Muscle of leg (tissue), 11 donors: ENCODE results near the gene CDKN2B-AS1. TPM values are rescaled to one million over a fixed set of nuclear protein-coding genes. Genes with fewer than 3 reads are reported as not detected.

Experiments
- DNase-seq: peaks from one replicate; pipeline ENCODE4 v3.0.0; 2013
- H3K27ac ChIP-seq: one replicate; pipeline ENCODE4 v1.5.1; 2013; ENCODE audit warnings: mild to moderate bottlenecking, low read length, control low read depth
- H3K27me3 ChIP-seq: one replicate; pipeline ENCODE4 v1.6.1; 2013; ENCODE audit warnings: low read length; ENCODE audit not compliant: control insufficient read depth, insufficient read depth
- H3K36me3 ChIP-seq: one replicate; pipeline ENCODE4 v1.6.1; 2013; ENCODE audit warnings: low read length; ENCODE audit not compliant: control insufficient read depth, insufficient read depth
- H3K4me1 ChIP-seq: one replicate; pipeline ENCODE4 v1.6.1; 2013; ENCODE audit warnings: low read length; ENCODE audit not compliant: control insufficient read depth, insufficient read depth
- H3K4me3 ChIP-seq: one replicate; pipeline ENCODE4 v1.5.1; 2013; ENCODE audit warnings: low read length, control low read depth
- H3K9me3 ChIP-seq: replicated peaks from 2 replicates; pipeline ENCODE4 v1.6.1; 2013; ENCODE audit warnings: low read depth, low read length; ENCODE audit not compliant: control insufficient read depth
- WGBS: methylation state at CpG from one replicate; pipeline ENCODE4 v1.1.5; 2013; ENCODE audit warnings: missing lambda C conversion rate; ENCODE audit not compliant: insufficient coverage; 5-methylcytosine and 5-hydroxymethylcytosine counted together
- polyA plus RNA-seq, 8 donors: library from polyadenylated mRNA; unstranded; fragments of 120-200 nt; gene quantifications; one replicate each; pipeline versions ENCODE4 v1.2.1 to v1.2.3, GENCODE V29; 2013; ENCODE audit warnings: inconsistent platforms in 1 of 8, low replicate concordance in 1 of 8; ENCODE audit not compliant: insufficient read length in 8 of 8, insufficient read depth in 1 of 8
- total RNA-seq: library from RNA; stranded (reverse); fragments of 120-200 nt; gene quantifications from one replicate; pipeline ENCODE4 v1.2.4, GENCODE V29; 2013

The CDKN2B-AS1 gene
- total and polyA plus RNA-seq, 9 donors: 0.11 to 0.29 (median 0.15) TPM; not detected in 3

DNA sequence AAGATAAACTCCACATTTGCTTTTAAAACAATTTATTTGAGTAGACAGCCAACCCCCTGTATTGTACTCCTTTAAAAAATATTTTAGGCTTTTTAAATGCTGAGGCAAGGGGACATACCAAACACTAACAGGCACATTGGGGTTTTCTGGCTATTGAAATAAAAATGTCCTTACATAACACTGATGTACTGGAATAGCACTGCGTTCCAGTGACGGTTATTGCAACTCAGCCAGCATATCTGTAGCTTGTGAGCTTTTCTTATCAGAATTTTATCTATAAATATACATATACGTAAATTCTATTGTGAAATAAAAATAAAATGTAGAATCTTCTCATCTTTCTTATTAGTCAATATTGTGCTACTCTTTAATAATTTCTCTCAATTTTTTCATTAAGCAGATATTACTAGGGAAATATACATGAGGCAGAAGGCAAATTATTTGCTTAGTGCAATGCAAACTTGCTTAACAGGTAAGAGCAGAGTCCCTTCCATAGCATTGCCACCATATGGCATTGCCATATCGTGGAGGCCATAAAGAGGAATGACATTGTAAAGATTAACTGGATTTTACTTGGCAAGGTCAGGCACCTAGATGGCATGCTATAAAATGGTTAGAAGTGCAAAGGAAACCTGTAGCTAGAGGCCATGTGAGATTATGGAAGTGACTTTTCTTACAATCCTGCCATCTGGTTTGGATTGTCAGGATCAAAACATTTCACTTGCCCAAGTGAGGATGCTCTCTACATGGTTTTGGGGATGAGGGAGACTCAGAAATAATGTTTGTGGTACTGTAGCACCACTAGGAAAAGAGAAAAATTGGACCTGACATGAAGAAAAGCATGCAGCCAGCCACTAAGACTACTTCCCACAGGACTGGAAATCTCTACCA, 109.3 kb downstream of the CDKN2B-AS1 start:
- Histone ChIP-seq H3K27ac (no peak overlapping the region), H3K9me3 (no peaks in the 10 kb centered on the region), H3K27me3 (no peaks in the 10 kb centered on the region), H3K4me1 (no peaks in the 10 kb centered on the region), H3K4me3 (no peak overlapping the region), H3K36me3 (no peaks in the 10 kb centered on the region)
- no peak for DNase-seq
- no CpG with 5 or more reads among the region's 4 CpGs for WGBS

DNA sequence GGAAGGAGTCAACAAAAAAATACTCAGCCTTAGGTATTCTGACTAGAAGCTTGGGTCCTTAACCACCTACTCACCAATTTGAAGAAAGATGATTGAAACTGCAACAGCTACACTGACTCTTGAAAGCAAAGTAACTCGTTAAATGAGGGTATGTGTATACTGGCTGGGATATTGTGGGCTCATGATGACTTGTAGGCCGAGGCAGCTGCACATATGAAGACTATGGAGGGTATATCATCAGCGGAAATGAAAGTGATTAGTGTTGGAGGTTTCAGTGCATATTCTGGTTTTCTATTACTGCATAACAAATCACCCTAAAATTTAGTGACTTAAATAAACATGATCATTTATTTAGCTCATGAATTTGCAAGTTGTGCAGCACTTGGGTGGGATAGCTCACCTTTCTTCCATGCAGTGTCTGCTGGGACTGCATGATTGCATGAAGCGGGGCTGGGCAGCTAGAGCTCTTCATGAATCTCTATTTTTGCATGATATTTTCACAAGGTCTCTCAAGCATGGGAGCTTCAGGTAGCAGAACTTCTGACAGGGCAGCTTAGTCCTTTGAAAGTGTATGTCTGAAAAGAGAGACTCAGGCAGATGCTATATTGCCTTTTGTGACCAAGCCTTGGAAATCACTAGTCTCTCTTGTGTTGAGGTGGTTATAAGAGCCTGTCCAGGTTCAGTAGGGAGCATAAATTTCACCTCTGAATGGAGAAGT, 110.6 kb downstream of the CDKN2B-AS1 start:
- 40% methylated on average over 1 of the region's 4 CpGs for WGBS
- no peak overlapping the region for H3K27ac ChIP-seq
- H3K9me3 ChIP-seq: no peaks in the 10 kb centered on the region
- no peaks in the 10 kb centered on the region for H3K27me3 ChIP-seq
- no peaks in the 10 kb centered on the region for H3K36me3 ChIP-seq
- H3K4me3 ChIP-seq: no peak overlapping the region
- H3K4me1 ChIP-seq: no peaks in the 10 kb centered on the region
- no peak for DNase-seq

- Histone ChIP-seq H3K27me3 (no peaks in the 10 kb centered on the region), H3K27ac (no peak overlapping the region), H3K36me3 (no peaks in the 10 kb centered on the region), H3K9me3 (no peaks in the 10 kb centered on the region), H3K4me3 (no peak overlapping the region), H3K4me1 (no peaks in the 10 kb centered on the region)
- no peak for DNase-seq
- 56% methylated on average over 2 of the region's 6 CpGs for WGBS
Measured at GRCh38 chr9:22107202-22108045, 112.8 kb downstream of the CDKN2B-AS1 start.

- Histone ChIP-seq H3K27me3 (no peaks in the 10 kb centered on the region), H3K9me3 (no peaks in the 10 kb centered on the region), H3K4me1 (no peaks in the 10 kb centered on the region), H3K36me3 (no peaks in the 10 kb centered on the region), H3K27ac (no peak overlapping the region), H3K4me3 (no peak overlapping the region)
- no CpG with 5 or more reads among the region's 4 CpGs for WGBS
- no peak for DNase-seq
Measured at GRCh38 chr9:22108581-22109370, 114.2 kb downstream of the CDKN2B-AS1 start.

- no peaks in the 10 kb centered on the region for H3K4me1 ChIP-seq
- H3K27me3 ChIP-seq: no peaks in the 10 kb centered on the region
- WGBS: no CpG with 5 or more reads among the region's 2 CpGs
- no peak overlapping the region for H3K4me3 ChIP-seq
- DNase-seq: no peak
- H3K9me3 ChIP-seq: no peaks in the 10 kb centered on the region
- no peaks in the 10 kb centered on the region for H3K36me3 ChIP-seq
- no peak overlapping the region for H3K27ac ChIP-seq
Measured at GRCh38 chr9:22111176-22111953, 116.8 kb downstream of the CDKN2B-AS1 start.

DNA sequence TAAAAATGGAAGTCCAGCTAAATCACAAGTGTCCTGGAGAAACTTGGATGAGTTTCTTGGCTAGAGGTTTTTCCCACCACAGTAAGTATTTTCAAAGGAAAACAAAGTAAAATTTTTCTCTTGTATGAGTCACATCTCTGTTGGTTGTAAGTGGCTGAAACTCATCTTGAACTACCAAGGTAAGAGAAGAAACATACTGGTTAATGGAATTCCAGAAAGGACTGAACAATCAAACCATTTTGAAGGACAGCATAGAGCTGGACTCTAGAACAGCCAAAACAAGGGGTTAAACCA, 117.3 kb downstream of the CDKN2B-AS1 start:
- no peaks in the 10 kb centered on the region for H3K27me3 ChIP-seq
- DNase-seq: no peak
- no peaks in the 10 kb centered on the region for H3K4me1 ChIP-seq
- no peaks in the 10 kb centered on the region for H3K9me3 ChIP-seq
- H3K27ac ChIP-seq: no peak overlapping the region
- no peaks in the 10 kb centered on the region for H3K36me3 ChIP-seq
- no peak overlapping the region for H3K4me3 ChIP-seq

- DNase-seq: no peak
- Histone ChIP-seq H3K4me1 (no peaks in the 10 kb centered on the region), H3K27ac (no peak overlapping the region), H3K36me3 (no peaks in the 10 kb centered on the region), H3K4me3 (no peak overlapping the region), H3K9me3 (no peaks in the 10 kb centered on the region), H3K27me3 (no peaks in the 10 kb centered on the region)
- 59% methylated on average over 6 of the region's 12 CpGs for whole genome bisulfite sequencing
Measured at GRCh38 chr9:22112870-22113821, 118.6 kb downstream of the CDKN2B-AS1 start.

- Histone ChIP-seq H3K27me3 (no peaks in the 10 kb centered on the region), H3K4me1 (no peaks in the 10 kb centered on the region)
- no peak for DNase-seq
Measured at GRCh38 chr9:22114956-22115355, 120.4 kb downstream of the CDKN2B-AS1 start.

More at GRCh38 chr9:22114956-22115355, 120.4 kb downstream of the CDKN2B-AS1 start:
- H3K27ac ChIP-seq: no peak overlapping the region
- H3K9me3 ChIP-seq: no peaks in the 10 kb centered on the region
- H3K36me3 ChIP-seq: no peaks in the 10 kb centered on the region
- no peak overlapping the region for H3K4me3 ChIP-seq
